GM13976 (cell line): ENCODE measurements around the gene SLC16A6.
"Not testable (repeated sequence)": the region's sequence is repeated elsewhere in the genome, so short reads cannot be mapped to it uniquely, and the experiment has no call there.

ENCODE experiments used
- DNase-seq: peaks from one replicate; pipeline ENCODE4 v3.0.0; 2012; ENCODE audit warnings: low spot score
- CTCF ChIP-seq: IDR thresholded peaks from 2 replicates; pipeline ENCODE4 v1.5.1; 2012; ENCODE audit warnings: borderline replicate concordance, mild to moderate bottlenecking; ENCODE audit not compliant: insufficient read depth; ENCODE audit errors: extremely low read depth, missing control alignments, control extremely low read depth
- in situ Hi-C: fragments of 300-500 bp; cut with MboI; formaldehyde crosslinking; loops from one replicate; pipeline ENCODE4 v1.12.0; 2022; ENCODE audit warnings: low sequenced_read_pairs, mixed read lengths, inconsistent platforms; ENCODE audit not compliant: unreplicated experiment

Gene SLC16A6

GRCh38 chr17:68247445-68248198 is 43.3 kb downstream of the SLC16A6 start, which contains the start of gene AMZ2:
TSS of gene AMZ2 (plus strand) at chr17:68248043. CDS start at chr17:68250188, 2,145 bp downstream.
- in situ Hi-C loops, result no loop called here
- TF ChIP-seq CTCF, result no peak
- peak; percentile 95 for DNase-seq

DNA sequence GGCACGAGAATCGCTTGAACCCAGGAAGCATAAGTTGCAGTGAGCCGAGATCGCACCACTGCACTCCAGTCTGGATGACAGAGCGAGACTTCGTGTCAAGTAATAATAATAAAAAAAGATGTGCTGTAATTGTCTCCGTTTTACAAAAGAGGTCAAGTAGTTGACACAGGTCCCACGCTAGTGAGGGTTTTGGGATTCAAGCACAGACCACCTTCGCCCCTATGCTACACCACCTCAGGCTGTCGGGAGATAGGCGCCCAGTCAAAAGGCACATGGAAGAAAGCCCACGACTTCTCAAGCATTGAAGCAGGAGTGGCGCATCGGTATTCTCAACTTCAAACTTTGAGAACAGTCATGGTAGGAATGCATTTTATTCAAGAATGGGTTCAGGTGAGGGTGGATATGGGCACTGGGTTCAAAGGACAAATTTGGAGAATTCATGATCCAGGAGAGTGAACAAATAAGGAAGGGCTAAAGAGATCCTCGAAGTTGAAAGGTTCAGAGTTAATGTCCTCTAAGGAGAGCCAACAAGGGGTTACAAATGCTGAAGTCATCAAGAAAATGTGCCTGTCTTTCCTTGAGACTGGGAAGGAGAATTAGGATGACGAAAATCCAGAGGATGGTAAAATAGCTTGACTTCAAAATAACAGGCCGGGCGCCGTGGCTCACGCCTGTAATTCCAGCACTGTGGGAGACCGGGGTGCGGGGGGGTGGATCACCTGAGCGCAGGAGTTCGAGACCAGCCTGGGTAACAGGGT is 44.5 kb downstream of the SLC16A6 start:
- DNase-seq, result no peak
- in situ Hi-C loops, result no loop called here

DNA sequence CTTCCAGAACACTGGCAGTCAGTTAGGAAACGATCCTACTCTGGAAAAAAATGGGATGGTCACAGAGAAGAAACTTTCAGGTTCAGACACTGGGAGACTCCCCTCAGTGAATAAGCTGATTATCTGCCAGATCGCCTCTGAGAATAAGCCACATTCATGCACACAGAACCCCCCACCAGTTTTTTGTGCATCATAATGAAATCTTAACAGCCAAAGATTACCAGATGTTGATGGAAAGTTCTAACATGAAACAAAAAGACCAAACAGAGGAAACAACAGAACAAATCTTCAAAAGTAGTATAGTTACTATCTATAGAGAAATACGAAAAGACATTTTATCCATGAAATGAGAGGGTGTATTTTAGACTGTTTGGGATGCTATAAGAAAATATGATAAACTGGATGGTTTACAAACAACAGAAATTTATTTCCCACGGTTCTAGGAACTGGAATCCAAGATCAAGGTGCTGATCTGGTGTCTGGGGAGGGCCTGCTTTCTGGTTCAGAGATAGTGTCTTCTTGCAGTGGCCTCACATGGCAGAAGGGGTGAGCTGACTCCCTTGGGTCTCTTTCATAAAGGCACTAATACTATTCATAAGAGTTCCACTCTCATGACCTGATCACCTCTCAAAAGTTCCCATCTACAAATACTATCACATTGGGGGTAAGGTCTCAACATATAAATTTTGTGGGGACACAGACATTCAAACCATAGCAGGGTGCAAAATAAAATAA is 51.1 kb downstream of the SLC16A6 start:
- no peak for TF ChIP-seq CTCF
- in situ Hi-C loops, result no loop called here
- DNase-seq, result no peak

More for the DNA sequence above, 44.5 kb downstream of the SLC16A6 start:
- TF ChIP-seq CTCF, result no peak

DNA sequence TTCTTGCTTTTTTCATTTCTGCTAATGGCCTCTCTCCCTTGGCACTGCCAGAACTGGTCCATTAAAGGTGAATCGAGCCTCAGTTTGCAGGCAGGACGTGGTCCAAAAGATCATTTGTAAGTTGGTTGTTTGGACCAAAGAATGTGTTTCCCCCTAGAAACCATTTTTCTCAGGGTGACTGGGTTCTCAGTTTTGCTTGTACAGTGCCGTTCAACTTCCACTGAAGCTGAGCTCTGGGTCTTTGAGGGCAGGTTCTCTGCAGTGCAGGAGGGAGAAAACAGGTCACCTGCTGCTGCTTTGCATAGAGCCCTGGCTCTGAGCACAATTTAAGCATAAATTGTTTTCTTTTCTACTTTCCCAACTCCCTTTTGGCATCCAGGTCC is 52.1 kb downstream of the SLC16A6 start:
- DNase-seq, result no peak
- no peak for TF ChIP-seq CTCF
- in situ Hi-C loops, result no loop called here

DNA sequence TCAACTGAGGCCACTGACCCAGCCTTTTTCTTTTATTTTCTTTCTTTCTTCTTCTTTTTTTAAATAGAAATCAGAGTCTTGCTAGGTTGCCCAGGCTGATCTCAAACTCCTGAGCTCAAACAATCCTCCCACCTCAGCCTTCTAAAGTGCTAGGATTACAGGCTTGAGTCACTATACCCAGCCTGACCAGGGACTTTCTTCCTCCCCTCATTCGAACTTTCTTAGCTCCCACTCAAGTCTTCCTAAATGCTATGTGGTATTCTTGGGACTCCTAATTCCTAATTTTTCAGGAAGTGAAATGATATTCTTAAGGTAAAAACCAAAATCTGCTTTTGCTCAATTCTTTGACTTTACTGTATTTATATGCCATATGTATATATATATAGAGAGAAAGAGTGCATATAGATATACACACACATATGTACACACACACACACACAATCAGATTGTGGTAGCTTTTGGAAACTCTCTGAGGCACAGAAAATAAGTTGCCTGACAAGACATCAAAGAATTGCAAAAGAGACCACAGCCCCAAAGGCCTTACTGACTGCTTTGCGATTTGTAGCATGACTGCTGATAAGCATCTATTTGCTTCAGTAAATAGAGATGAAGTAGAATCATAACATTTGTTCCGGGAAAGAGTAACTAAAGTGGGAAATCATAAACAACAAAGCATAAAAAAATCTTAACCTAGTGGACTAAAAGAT is 52.6 kb downstream of the SLC16A6 start:
- in situ Hi-C loops, result no loop called here
- no peak for DNase-seq
- no peak for TF ChIP-seq CTCF

GRCh38 chr17:68237369-68238163 is 53.4 kb downstream of the SLC16A6 start:
- in situ Hi-C loops, result not testable (repeated sequence)
- DNase-seq, result peak; percentile 68

DNA sequence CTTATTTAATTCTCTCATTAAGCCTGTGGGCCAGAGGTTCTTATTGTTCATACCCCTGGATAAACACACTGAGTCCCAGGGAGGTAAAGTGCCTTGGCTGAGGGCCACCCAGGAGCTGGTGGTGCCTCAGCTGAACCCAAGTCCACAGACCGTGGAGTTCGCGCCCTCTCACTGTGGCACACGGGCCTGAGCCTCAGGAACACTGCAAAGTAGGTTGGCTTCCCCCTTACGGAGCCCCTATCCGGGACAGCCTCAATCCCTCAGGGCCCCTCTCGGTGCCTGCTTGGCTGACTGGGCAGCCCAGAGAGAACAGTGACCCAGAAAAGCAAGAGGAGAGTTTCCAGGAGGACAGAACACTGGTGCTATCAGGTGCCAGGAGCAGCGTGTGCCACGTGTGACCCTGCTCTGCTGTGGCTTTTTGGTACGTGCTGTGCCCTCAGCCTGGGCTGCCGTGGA is 55.6 kb downstream of the SLC16A6 start:
- DNase-seq, in situ Hi-C loops: not testable (repeated sequence)

DNA sequence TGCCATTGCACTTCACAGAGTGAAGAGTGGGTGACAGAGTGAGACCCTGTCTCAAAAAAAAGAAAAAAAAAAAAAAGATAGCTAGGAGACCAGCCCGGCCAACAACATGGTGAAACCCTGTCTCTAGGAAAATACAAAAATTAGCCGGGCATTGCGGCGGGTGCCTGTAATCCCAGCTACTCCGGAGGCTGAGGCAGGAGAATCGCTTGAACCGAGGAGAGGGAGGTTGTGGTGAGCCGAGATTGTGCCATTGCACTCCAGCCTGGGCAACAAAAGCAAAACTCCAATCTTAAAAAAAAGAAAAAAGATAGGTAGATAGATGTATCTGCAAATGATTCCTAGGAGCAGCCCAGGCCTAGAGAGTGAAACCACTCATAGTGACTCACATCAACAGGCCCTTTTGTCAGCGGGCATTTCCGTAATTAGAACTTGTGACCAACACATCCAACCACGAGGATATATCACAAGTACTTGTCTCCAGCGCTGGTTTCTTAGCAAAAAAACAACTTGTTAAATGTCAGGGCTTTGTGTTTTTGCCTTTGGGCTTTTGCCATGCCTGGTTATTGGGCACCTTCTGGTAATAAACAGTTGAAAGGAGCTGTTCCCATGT is 56.1 kb downstream of the SLC16A6 start:
- DNase-seq, result peak; percentile 42
- in situ Hi-C loops, result not testable (repeated sequence)

GRCh38 chr17:68232741-68233140 is 58.2 kb downstream of the SLC16A6 start:
- DNase-seq, in situ Hi-C loops: not testable (repeated sequence)
